Suppressor macrophage (primary cell): ENCODE results near the gene TSC22D2.
A peak's percentile ranks its signal among the peaks of the same experiment; 100 is the strongest.

ENCODE experiments used
- DNase-seq, 4 experiments: peaks; one replicate each; pipeline ENCODE4 v3.0.0-alpha.2; 2020 to 2022
- total RNA-seq, 17 experiments: gene quantifications; one replicate each; lab custom pipeline; 2026; ENCODE audit warnings: mixed read lengths in 6 of 17, inconsistent platforms in 3 of 17; lab: John Stamatoyannopoulos, UW

The TSC22D2 gene
- total RNA-seq, result 33.1 to 119 (median 45.6) reads per million in 17 experiments

GRCh38 chr3:150408221-150409124, at the start of gene TSC22D2:
Gene TSC22D2 (plus strand): TSS chr3:150408298. CDS start chr3:150409351, 1,053 bp downstream.
- DNase-seq, result peak; percentile 97 to 99 (median 98)

- DNase-seq, result no peak
These were observed 48.7 kb upstream of the TSC22D2 start for GRCh38 chr3:150359381-150359780.

GRCh38 chr3:150360966-150361365, 47.1 kb upstream of the TSC22D2 start:
- no peak for DNase-seq

GRCh38 chr3:150362515-150363302, 45.4 kb upstream of the TSC22D2 start:
- no peak for DNase-seq

- no peak for DNase-seq
These were observed 44.7 kb upstream of the TSC22D2 start for GRCh38 chr3:150363420-150363819.

- peak; percentile 29 to 69 (median 37) for DNase-seq
These were observed 42.9 kb upstream of the TSC22D2 start for GRCh38 chr3:150365132-150365604.

GRCh38 chr3:150367757-150368156, 40.3 kb upstream of the TSC22D2 start:
- no peak for DNase-seq

GRCh38 chr3:150370122-150370602, 37.9 kb upstream of the TSC22D2 start:
- no peak for DNase-seq

- DNase-seq, result no peak
These were observed 37.1 kb upstream of the TSC22D2 start for GRCh38 chr3:150370999-150371398.

GRCh38 chr3:150371741-150372254, 36.3 kb upstream of the TSC22D2 start:
- peak in 3 of 4 experiments; percentile 9 to 34 (median 24) for DNase-seq

GRCh38 chr3:150372320-150372719, 35.8 kb upstream of the TSC22D2 start:
- DNase-seq, result no peak

GRCh38 chr3:150372722-150373121, 35.4 kb upstream of the TSC22D2 start:
- peak in 1 of 4 experiments; percentile 28 for DNase-seq

GRCh38 chr3:150373234-150373875, 34.7 kb upstream of the TSC22D2 start:
- no peak for DNase-seq

- no peak for DNase-seq
These were observed 33.1 kb upstream of the TSC22D2 start for GRCh38 chr3:150374975-150375374.

GRCh38 chr3:150376001-150376848, 31.9 kb upstream of the TSC22D2 start:
- peak in 3 of 4 experiments; percentile 19 to 59 (median 41) for DNase-seq

- DNase-seq, result no peak
These were observed 30.3 kb upstream of the TSC22D2 start for GRCh38 chr3:150377601-150378300.

GRCh38 chr3:150378301-150378748, 29.8 kb upstream of the TSC22D2 start:
- DNase-seq, result no peak

- DNase-seq, result no peak
These were observed 28.6 kb upstream of the TSC22D2 start for GRCh38 chr3:150379469-150379868.

GRCh38 chr3:150384296-150385212, 23.5 kb upstream of the TSC22D2 start:
- peak; percentile 93 to 97 (median 94) for DNase-seq
